Activated CD8-positive, alpha-beta T cell treated with anti-CD3 and anti-CD28 coated beads, Interleukin-2, amount 10 ng/mL, durations not matched to agents 7 days and 5 days (primary cell): Measurements from ENCODE around the gene HIVEP3. TPM values are rescaled to one million over a fixed set of nuclear protein-coding genes. Genes with fewer than 3 reads are reported as not detected.

Experiments
- ATAC-seq: fragments of 150-1000 bp; cut with Tn5 transposase; one replicate; pipeline ENCODE4 v1.10.0; 2021; ENCODE audit warnings: moderate library complexity
- CTCF ChIA-PET: fragments of 350-600 bp; sonication (Branson Sonifier 250); formaldehyde crosslinking; loops from one replicate; lab custom pipeline; 2021; ENCODE audit warnings: antibody characterized with exemption; lab: Charles Lee
- POLR2A ChIA-PET: fragments of 350-600 bp; sonication (Branson Sonifier 250); formaldehyde crosslinking; loops from one replicate; lab custom pipeline; 2021; ENCODE audit warnings: antibody characterized with exemption; lab: Charles Lee
- DNase-seq: peaks from one replicate; pipeline ENCODE4 v3.0.0-alpha.2; 2020
- H3K27ac Mint-ChIP-seq: one replicate; pipeline ENCODE4 v1.8.0; 2021; ENCODE audit warnings: mild to moderate bottlenecking, mixed read lengths
- H3K27me3 Mint-ChIP-seq: one replicate; pipeline ENCODE4 v1.8.0; 2021; ENCODE audit warnings: low read depth, mixed read lengths
- H3K36me3 Mint-ChIP-seq: one replicate; pipeline ENCODE4 v1.8.0; 2021; ENCODE audit warnings: low read depth, mixed read lengths
- H3K4me1 Mint-ChIP-seq: one replicate; pipeline ENCODE4 v1.8.0; 2021; ENCODE audit warnings: low read depth, mixed read lengths
- H3K4me3 Mint-ChIP-seq: one replicate; pipeline ENCODE4 v1.8.0; 2021; ENCODE audit warnings: mild to moderate bottlenecking, mixed read lengths
- H3K9me3 Mint-ChIP-seq: one replicate; pipeline ENCODE4 v1.8.0; 2022; ENCODE audit warnings: mixed read lengths; ENCODE audit not compliant: insufficient read depth
- total RNA-seq, 2 experiments: library from RNA; stranded (reverse); gene quantifications; one replicate each; pipeline ENCODE4 v1.2.3, GENCODE V29; 2021

HIVEP3 gene
- total RNA-seq, 2 experiments from 2014 or later, result 10.8 to 11.8 TPM

- CTCF ChIA-PET, result no interaction called here
- no peak for DNase-seq
- POLR2A ChIA-PET, result interaction anchor here (1.0 kb wide), 1 partner anchor 25 kb away, joined by 8 read pairs; the partner anchor contains the start of gene HIVEP3
Measured at GRCh38 chr1:41894101-41894807, 24.5 kb downstream of the HIVEP3 start.

GRCh38 chr1:41892301-41892781 lies 26.4 kb downstream of the HIVEP3 start:
- H3K36me3 Mint-ChIP-seq, result peaks cover 2% of the 10 kb centered on the region
- H3K9me3 Mint-ChIP-seq, result no peaks in the 10 kb centered on the region
- ATAC-seq (peak; percentile 56), DNase-seq (peak; percentile 69)
- H3K4me3 Mint-ChIP-seq, result peak overlapping the region; percentile 79
- CTCF ChIA-PET, result interaction anchor here (0.8 to 4.2 kb wide), 43 partner anchors 8 to 377 kb away, joined by 3 to 71 read pairs (median 4); partner anchors contain the start of gene HIVEP3
- H3K27ac Mint-ChIP-seq, result peak overlapping the region; percentile 91
- no peaks in the 10 kb centered on the region for H3K27me3 Mint-ChIP-seq
- peaks cover 74% of the 10 kb centered on the region for H3K4me1 Mint-ChIP-seq
- POLR2A ChIA-PET, result interaction anchor here (1.0 to 3.4 kb wide), 5 partner anchors 10 to 376 kb away, joined by 3 to 26 read pairs (median 12); no protein-coding TSS in a partner anchor

More at GRCh38 chr1:41894101-41894807, 24.5 kb downstream of the HIVEP3 start:
- Mint-ChIP-seq H3K27ac (no peak overlapping the region), H3K9me3 (no peaks in the 10 kb centered on the region), H3K36me3 (peaks cover 2% of the 10 kb centered on the region), H3K27me3 (no peaks in the 10 kb centered on the region), H3K4me1 (peaks cover 80% of the 10 kb centered on the region), H3K4me3 (no peak overlapping the region)
- no peak for ATAC-seq

GRCh38 chr1:41891199-41891896 lies 27.4 kb downstream of the HIVEP3 start:
- no peaks in the 10 kb centered on the region for H3K9me3 Mint-ChIP-seq
- POLR2A ChIA-PET, result interaction anchor here (1.0 to 3.4 kb wide), 5 partner anchors 11 to 375 kb away, joined by 3 to 26 read pairs (median 12); no protein-coding TSS in a partner anchor

GRCh38 chr1:41890825-41891198 lies 27.9 kb downstream of the HIVEP3 start:
- no peak for ATAC-seq
- Mint-ChIP-seq H3K27ac (peak overlapping the region; percentile 91), H3K4me1 (peaks cover 68% of the 10 kb centered on the region), H3K4me3 (peak overlapping the region; percentile 79), H3K27me3 (no peaks in the 10 kb centered on the region), H3K36me3 (no peaks in the 10 kb centered on the region), H3K9me3 (no peaks in the 10 kb centered on the region)
- DNase-seq, result peak; percentile 21
- ChIA-PET CTCF (interaction anchor here (0.9 to 4.2 kb wide), 22 partner anchors 10 to 375 kb away, joined by 3 to 71 read pairs (median 6); partner anchors contain the start of gene HIVEP3), POLR2A (interaction anchor here (2.6 to 3.4 kb wide), 2 partner anchors 26 to 29 kb away, joined by 19 to 26 read pairs; no protein-coding TSS in a partner anchor)

More at GRCh38 chr1:41891199-41891896, 27.4 kb downstream of the HIVEP3 start:
- H3K4me3 Mint-ChIP-seq, result peak overlapping the region; percentile 79
- CTCF ChIA-PET, result interaction anchor here (0.8 to 4.2 kb wide), 50 partner anchors 8 to 376 kb away, joined by 3 to 71 read pairs (median 4); partner anchors contain the start of gene HIVEP3
- DNase-seq, result peak; percentile 81
- H3K36me3 Mint-ChIP-seq, result no peaks in the 10 kb centered on the region
- no peaks in the 10 kb centered on the region for H3K27me3 Mint-ChIP-seq
- peaks cover 68% of the 10 kb centered on the region for H3K4me1 Mint-ChIP-seq
- peak overlapping the region; percentile 91 for H3K27ac Mint-ChIP-seq
- peak; percentile 96 for ATAC-seq

GRCh38 chr1:41889506-41890414 lies 29.0 kb downstream of the HIVEP3 start:
- ATAC-seq (no peak), DNase-seq (peak; percentile 11)
- Mint-ChIP-seq H3K27ac (peak overlapping the region; percentile 51), H3K36me3 (no peaks in the 10 kb centered on the region), H3K4me3 (no peak overlapping the region), H3K27me3 (no peaks in the 10 kb centered on the region), H3K9me3 (no peaks in the 10 kb centered on the region), H3K4me1 (peaks cover 59% of the 10 kb centered on the region)
- ChIA-PET CTCF (interaction anchor here (0.9 to 4.2 kb wide), 4 partner anchors 28 to 315 kb away, joined by 3 to 71 read pairs (median 18); partner anchors contain the start of gene HIVEP3), POLR2A (interaction anchor here (3.4 kb wide), 1 partner anchor 30 kb away, joined by 26 read pairs; no protein-coding TSS in a partner anchor)

- no peak for ATAC-seq
- no peak overlapping the region for H3K4me3 Mint-ChIP-seq
- H3K36me3 Mint-ChIP-seq, result no peaks in the 10 kb centered on the region
- CTCF ChIA-PET, result no interaction called here
- peak overlapping the region; percentile 60 for H3K27ac Mint-ChIP-seq
- no peaks in the 10 kb centered on the region for H3K27me3 Mint-ChIP-seq
- POLR2A ChIA-PET, result no interaction called here
- DNase-seq, result peak; percentile 20
- peaks cover 49% of the 10 kb centered on the region for H3K4me1 Mint-ChIP-seq
- H3K9me3 Mint-ChIP-seq, result no peaks in the 10 kb centered on the region
Measured at GRCh38 chr1:41888756-41889155, 30.0 kb downstream of the HIVEP3 start.

- Mint-ChIP-seq H3K27me3 (no peaks in the 10 kb centered on the region), H3K4me1 (peaks cover 44% of the 10 kb centered on the region), H3K4me3 (no peak overlapping the region), H3K9me3 (no peaks in the 10 kb centered on the region), H3K27ac (peak overlapping the region; percentile 8), H3K36me3 (no peaks in the 10 kb centered on the region)
- ATAC-seq, result no peak
- DNase-seq, result no peak
- ChIA-PET POLR2A (no interaction called here), CTCF (no interaction called here)
Measured at GRCh38 chr1:41887365-41887764, 31.4 kb downstream of the HIVEP3 start.

- ChIA-PET CTCF (interaction anchor here (1.2 kb wide), 1 partner anchor 8 kb away, joined by 4 read pairs; no protein-coding TSS in a partner anchor), POLR2A (interaction anchor here (0.6 kb wide), 1 partner anchor 57 kb away, joined by 3 read pairs; no protein-coding TSS in a partner anchor)
Measured at GRCh38 chr1:41884256-41885230, 34.2 kb downstream of the HIVEP3 start.

GRCh38 chr1:41883507-41883906 lies 35.2 kb downstream of the HIVEP3 start:
- Mint-ChIP-seq H3K9me3 (no peaks in the 10 kb centered on the region), H3K27me3 (no peaks in the 10 kb centered on the region), H3K27ac (no peak overlapping the region), H3K4me3 (no peak overlapping the region), H3K4me1 (peaks cover 18% of the 10 kb centered on the region), H3K36me3 (no peaks in the 10 kb centered on the region)
- POLR2A ChIA-PET, result interaction anchor here (0.6 kb wide), 1 partner anchor 56 kb away, joined by 3 read pairs; no protein-coding TSS in a partner anchor
- CTCF ChIA-PET, result interaction anchor here (0.9 to 1.3 kb wide), 5 partner anchors 9 to 304 kb away, joined by 3 to 4 read pairs (median 3); no protein-coding TSS in a partner anchor
- no peak for ATAC-seq
- no peak for DNase-seq

More at GRCh38 chr1:41884256-41885230, 34.2 kb downstream of the HIVEP3 start:
- no peak overlapping the region for H3K4me3 Mint-ChIP-seq
- DNase-seq, result no peak
- H3K36me3 Mint-ChIP-seq, result no peaks in the 10 kb centered on the region
- H3K4me1 Mint-ChIP-seq, result peaks cover 28% of the 10 kb centered on the region
- H3K9me3 Mint-ChIP-seq, result no peaks in the 10 kb centered on the region
- H3K27ac Mint-ChIP-seq, result no peak overlapping the region
- H3K27me3 Mint-ChIP-seq, result no peaks in the 10 kb centered on the region
- no peak for ATAC-seq

GRCh38 chr1:41882486-41882885 lies 36.2 kb downstream of the HIVEP3 start:
- no peak overlapping the region for H3K27ac Mint-ChIP-seq
- ATAC-seq, result no peak

More at GRCh38 chr1:41882486-41882885, 36.2 kb downstream of the HIVEP3 start:
- POLR2A ChIA-PET, result no interaction called here
- Mint-ChIP-seq H3K36me3 (no peaks in the 10 kb centered on the region), H3K27me3 (no peaks in the 10 kb centered on the region), H3K4me3 (no peak overlapping the region), H3K4me1 (peaks cover 14% of the 10 kb centered on the region), H3K9me3 (no peaks in the 10 kb centered on the region)
- DNase-seq, result no peak
- CTCF ChIA-PET, result interaction anchor here (0.9 to 1.3 kb wide), 5 partner anchors 10 to 291 kb away, joined by 3 to 4 read pairs (median 3); no protein-coding TSS in a partner anchor
